OCI-LY7 (cell line): ENCODE data around the gene PFN4. TPM values are rescaled to one million over a fixed set of nuclear protein-coding genes. Genes with fewer than 3 reads are reported as not detected.

Experiments
- BruUV-seq: library from RNA; stranded (reverse); fragments of 400-500 nt; replicated peaks from 2 replicates; lab custom pipeline; 2021; lab: Mats Ljungman, UMichigan
- CTCF ChIA-PET: fragments of 300-600 bp; sonication (Branson Sonifier 250); formaldehyde crosslinking; loops from one replicate; lab custom pipeline; 2022; ENCODE audit warnings: antibody characterized with exemption; ENCODE audit not compliant: unreplicated experiment; lab: Charles Lee
- POLR2A ChIA-PET: fragments of 300-600 bp; sonication (Branson Sonifier 250); formaldehyde crosslinking; loops from one replicate; lab custom pipeline; 2022; ENCODE audit warnings: antibody characterized with exemption; lab: Charles Lee
- DNase-seq: peaks from one replicate; pipeline ENCODE4 v3.0.0-alpha.2; 2015; ENCODE audit warnings: low spot score
- H2AFZ ChIP-seq: fragments of 200-600 bp; sonication (generic), shearing (Covaris generic); 2 replicates; pipeline ENCODE4 v1.6.1; 2014; ENCODE audit warnings: mild to moderate bottlenecking, antibody characterized with exemption, low read length, moderate library complexity
- H3K27ac ChIP-seq: fragments of 200-600 bp; sonication (generic); 2 replicates; pipeline ENCODE4 v1.5.1; 2014; ENCODE audit warnings: mixed run types, low read depth, mild to moderate bottlenecking, moderate library complexity, low read length, inconsistent platforms; ENCODE audit not compliant: poor library complexity, severe bottlenecking
- H3K36me3 ChIP-seq: fragments of 200-600 bp; sonication (generic); 2 replicates; pipeline ENCODE4 v1.6.1; 2014; ENCODE audit warnings: mild to moderate bottlenecking, antibody characterized with exemption, low read length, moderate library complexity, mixed read lengths; ENCODE audit not compliant: insufficient read depth
- H3K4me1 ChIP-seq: fragments of 200-600 bp; sonication (generic); 2 replicates; pipeline ENCODE4 v1.5.1; 2014; ENCODE audit warnings: mild to moderate bottlenecking, low read length; ENCODE audit not compliant: insufficient read depth, poor library complexity, severe bottlenecking
- H3K4me2 ChIP-seq: fragments of 200-600 bp; sonication (generic); 2 replicates; pipeline ENCODE4 v1.6.1; 2014; ENCODE audit warnings: mild to moderate bottlenecking, low read length
- H3K4me3 ChIP-seq: fragments of 200-600 bp; sonication (generic); 2 replicates; pipeline ENCODE4 v1.5.1; 2014; ENCODE audit warnings: mild to moderate bottlenecking, low read depth, low read length; ENCODE audit not compliant: poor library complexity, severe bottlenecking
- H3K79me2 ChIP-seq: fragments of 200-600 bp; sonication (generic); 2 replicates; pipeline ENCODE4 v1.6.1; 2016; ENCODE audit warnings: low read depth, mild to moderate bottlenecking, low read length, moderate library complexity, mixed read lengths; ENCODE audit not compliant: insufficient read depth
- H3K9me2 ChIP-seq: fragments of 200-600 bp; sonication (generic); 2 replicates; pipeline ENCODE4 v1.6.1; 2016; ENCODE audit warnings: mild to moderate bottlenecking, low read length, mixed read lengths; ENCODE audit not compliant: insufficient read depth
- H3K9me3 ChIP-seq: fragments of 200-600 bp; sonication (generic); 2 replicates; pipeline ENCODE4 v1.6.1; 2014; ENCODE audit warnings: mild to moderate bottlenecking, mixed run types, low read length, mixed read lengths
- H4K20me1 ChIP-seq: fragments of 200-600 bp; sonication (generic); 2 replicates; pipeline ENCODE4 v1.6.1; 2014; ENCODE audit warnings: mild to moderate bottlenecking, antibody characterized with exemption, low read length, moderate library complexity, mixed read lengths; ENCODE audit not compliant: insufficient read depth
- EZH2phosphoT487 ChIP-seq: fragments of 200-600 bp; sonication (generic); IDR thresholded peaks from 2 replicates; pipeline ENCODE4 v1.6.1; 2018; ENCODE audit warnings: low read depth, borderline replicate concordance, mild to moderate bottlenecking, mixed run types, antibody characterized with exemption, low read length, moderate library complexity, mixed read lengths
- intact Hi-C: fragments of 100-400 bp; cut with micrococcal nuclease; formaldehyde crosslinking; loops from one replicate; pipeline ENCODE4 v1.10.0; 2022; ENCODE audit not compliant: unreplicated experiment
- total RNA-seq, 2 experiments: library from RNA; depleted of rRNA in 1 of 2; stranded (reverse); fragments of >200 nt in 1 of 2; shearing (Covaris generic) in 1 of 2; gene quantifications; 2 replicates each; pipeline ENCODE4 v1.2.3, GENCODE V29; 2014 to 2022
- TF ChIP-seq, protein P1 (sequence below): fragments of 200-600 bp; sonication (generic); conservative IDR thresholded peaks from 2 replicates; pipeline ENCODE4 v1.5.1; 2014; ENCODE audit warnings: mild to moderate bottlenecking, antibody characterized with exemption, low read length, moderate library complexity, mixed read lengths

Gene PFN4
- total RNA-seq, 2 experiments from 2014 or later: not detected

DNA sequence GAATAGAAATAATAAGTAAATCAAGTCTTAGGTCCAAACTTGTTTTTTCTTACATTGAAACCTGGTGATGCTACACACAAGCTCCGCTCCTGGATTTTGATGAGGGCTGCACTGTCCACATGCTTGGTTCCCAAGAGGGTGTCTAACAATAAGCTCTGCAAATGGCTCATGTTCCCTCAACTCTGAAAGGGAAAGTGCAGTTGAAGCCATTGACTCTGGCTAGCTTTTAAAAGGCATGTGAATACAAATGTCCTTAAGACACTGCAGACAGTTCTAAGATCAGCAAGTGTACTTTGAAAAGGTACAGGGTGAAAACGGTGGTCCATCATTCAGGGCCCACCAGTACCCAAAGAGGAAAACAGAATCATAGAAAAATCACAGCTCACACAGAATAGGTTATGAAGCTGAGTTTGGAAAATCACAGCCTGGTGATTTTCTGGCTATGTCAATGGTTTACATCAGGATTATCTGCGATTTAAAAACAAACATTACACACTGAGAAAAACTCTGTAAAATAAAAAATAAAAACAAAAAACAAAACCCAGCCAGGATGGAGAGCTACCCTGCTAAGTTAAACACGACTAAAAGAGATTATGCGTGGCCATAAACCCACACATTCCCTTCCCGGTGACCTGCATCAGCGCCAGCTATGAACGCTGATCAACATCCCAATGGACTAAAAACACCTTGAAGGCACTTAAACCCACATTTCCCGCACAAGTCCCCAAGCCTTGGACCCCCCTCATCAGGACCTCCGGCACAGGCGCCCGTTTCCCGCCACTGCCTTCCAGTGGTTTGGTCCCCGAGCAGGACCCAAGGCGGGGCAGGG lies 554 bp downstream of the PFN4 start:
- Histone ChIP-seq H3K9me3 (no peaks in the 10 kb centered on the region), H2AFZ (no peak overlapping the region), H4K20me1 (no peaks in the 10 kb centered on the region), H3K9me2 (no peaks in the 10 kb centered on the region), H3K4me1 (no peaks in the 10 kb centered on the region), H3K4me2 (peak overlapping the region; percentile 34; the same call in 1 of the 2 replicates), H3K4me3 (no peak overlapping the region), H3K27ac (no peak overlapping the region), H3K79me2 (no peaks in the 10 kb centered on the region), H3K36me3 (no peaks in the 10 kb centered on the region; the same call in 1 of the 2 replicates)
- no peak for TF ChIP-seq EZH2phosphoT487
- TF ChIP-seq, protein P1, sequence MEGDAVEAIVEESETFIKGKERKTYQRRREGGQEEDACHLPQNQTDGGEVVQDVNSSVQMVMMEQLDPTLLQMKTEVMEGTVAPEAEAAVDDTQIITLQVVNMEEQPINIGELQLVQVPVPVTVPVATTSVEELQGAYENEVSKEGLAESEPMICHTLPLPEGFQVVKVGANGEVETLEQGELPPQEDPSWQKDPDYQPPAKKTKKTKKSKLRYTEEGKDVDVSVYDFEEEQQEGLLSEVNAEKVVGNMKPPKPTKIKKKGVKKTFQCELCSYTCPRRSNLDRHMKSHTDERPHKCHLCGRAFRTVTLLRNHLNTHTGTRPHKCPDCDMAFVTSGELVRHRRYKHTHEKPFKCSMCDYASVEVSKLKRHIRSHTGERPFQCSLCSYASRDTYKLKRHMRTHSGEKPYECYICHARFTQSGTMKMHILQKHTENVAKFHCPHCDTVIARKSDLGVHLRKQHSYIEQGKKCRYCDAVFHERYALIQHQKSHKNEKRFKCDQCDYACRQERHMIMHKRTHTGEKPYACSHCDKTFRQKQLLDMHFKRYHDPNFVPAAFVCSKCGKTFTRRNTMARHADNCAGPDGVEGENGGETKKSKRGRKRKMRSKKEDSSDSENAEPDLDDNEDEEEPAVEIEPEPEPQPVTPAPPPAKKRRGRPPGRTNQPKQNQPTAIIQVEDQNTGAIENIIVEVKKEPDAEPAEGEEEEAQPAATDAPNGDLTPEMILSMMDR: no peak
- ChIA-PET POLR2A (interaction anchor here (0.7 kb wide), 3 partner anchors 35 to 895 kb away, joined by 3 to 4 read pairs (median 3); no protein-coding TSS in a partner anchor), CTCF (no interaction called here)
- BruUV-seq: no TSS peak
- DNase-seq: no peak
- intact Hi-C loops: no loop called here

DNA sequence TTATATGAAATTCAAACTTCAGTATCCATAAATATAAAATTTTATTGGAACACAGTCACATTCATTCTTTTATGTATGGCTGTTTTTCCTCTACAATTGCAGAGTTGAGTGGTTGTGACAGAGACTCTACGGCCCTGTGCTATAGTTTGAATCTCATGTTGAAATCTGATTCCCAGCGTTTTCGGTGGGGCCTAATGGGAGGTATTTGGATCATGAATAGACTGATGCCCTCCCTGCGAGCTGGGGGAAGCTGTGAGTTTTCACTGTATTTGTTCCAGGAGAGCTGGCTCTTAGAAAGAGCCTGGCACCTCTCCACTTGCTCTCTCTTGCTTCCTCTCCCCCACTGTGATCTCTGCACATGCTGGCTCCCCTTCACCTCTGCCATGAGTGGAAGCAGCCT lies 1.7 kb downstream of the PFN4 start:
- Histone ChIP-seq H2AFZ (no peak overlapping the region), H3K9me2 (no peaks in the 10 kb centered on the region), H3K79me2 (no peaks in the 10 kb centered on the region), H3K4me1 (no peaks in the 10 kb centered on the region), H3K36me3 (no peaks in the 10 kb centered on the region; the same call in 1 of the 2 replicates), H3K4me2 (no peak overlapping the region), H3K27ac (no peak overlapping the region), H4K20me1 (no peaks in the 10 kb centered on the region), H3K4me3 (no peak overlapping the region), H3K9me3 (no peaks in the 10 kb centered on the region)
- ChIA-PET CTCF (no interaction called here), POLR2A (interaction anchor here (0.7 kb wide), 1 partner anchor 36 kb away, joined by 3 read pairs; no protein-coding TSS in a partner anchor)
- BruUV-seq: no TSS peak
- TF ChIP-seq, protein P1: no peak
- no peak for TF ChIP-seq EZH2phosphoT487
- intact Hi-C loops: no loop called here
- no peak for DNase-seq

DNA sequence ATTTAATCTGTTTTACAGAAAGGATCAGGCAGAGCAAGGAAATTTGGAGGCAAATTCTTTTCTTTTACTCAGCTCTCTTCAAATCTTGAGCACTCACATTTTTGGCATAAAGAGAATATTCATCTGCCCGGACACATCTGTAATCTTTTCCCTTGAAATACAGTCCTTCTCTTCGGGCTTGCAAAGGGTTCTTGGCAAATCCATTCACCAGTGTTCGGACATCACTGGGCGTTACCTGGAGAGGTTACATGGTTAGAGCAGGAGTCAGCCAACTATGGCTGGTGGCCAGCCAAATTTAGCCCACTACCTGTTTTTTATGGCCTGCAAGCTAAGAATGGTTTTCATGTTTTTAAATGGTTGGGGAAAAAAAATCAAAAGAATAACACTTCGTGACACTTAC lies 2.1 kb downstream of the PFN4 start:
- CTCF ChIA-PET: no interaction called here
- H3K79me2 ChIP-seq: no peaks in the 10 kb centered on the region
- no peak overlapping the region for H3K27ac ChIP-seq
- intact Hi-C loops: no loop called here
- POLR2A ChIA-PET: no interaction called here
- no peaks in the 10 kb centered on the region; the same call in 1 of the 2 replicates for H3K36me3 ChIP-seq
- H4K20me1 ChIP-seq: no peaks in the 10 kb centered on the region
- DNase-seq: no peak
- no peak for TF ChIP-seq EZH2phosphoT487
- TF ChIP-seq, protein P1: no peak
- H3K9me3 ChIP-seq: no peaks in the 10 kb centered on the region
- H3K9me2 ChIP-seq: no peaks in the 10 kb centered on the region
- H3K4me2 ChIP-seq: no peak overlapping the region
- no peak overlapping the region for H2AFZ ChIP-seq
- no TSS peak for BruUV-seq
- H3K4me3 ChIP-seq: no peak overlapping the region
- no peaks in the 10 kb centered on the region for H3K4me1 ChIP-seq
